ENCODE results near the gene HOGA1. TPM values are rescaled to one million over a fixed set of nuclear protein-coding genes. Genes with fewer than 3 reads are reported as not detected.
"Not testable (repeated sequence)": the region's sequence is repeated elsewhere in the genome, so short reads cannot be mapped to it uniquely, and the experiment has no call there.

Gene HOGA1
- total RNA-seq, 1 experiment from 2014 or later, result 1.4 TPM

- DNase-seq (ENCODE audit: extremely low read depth, low read depth), result peak; percentile 59
These were observed 30.6 kb upstream of the HOGA1 start for GRCh38 chr10:97553575-97554031.

- not testable (repeated sequence) for DNase-seq (ENCODE audit: extremely low read depth, low read depth)
These were observed 29.9 kb upstream of the HOGA1 start for GRCh38 chr10:97554336-97554735.

GRCh38 chr10:97555541-97555940, 28.6 kb upstream of the HOGA1 start:
- DNase-seq (ENCODE audit: extremely low read depth, low read depth), result not testable (repeated sequence)

DNA sequence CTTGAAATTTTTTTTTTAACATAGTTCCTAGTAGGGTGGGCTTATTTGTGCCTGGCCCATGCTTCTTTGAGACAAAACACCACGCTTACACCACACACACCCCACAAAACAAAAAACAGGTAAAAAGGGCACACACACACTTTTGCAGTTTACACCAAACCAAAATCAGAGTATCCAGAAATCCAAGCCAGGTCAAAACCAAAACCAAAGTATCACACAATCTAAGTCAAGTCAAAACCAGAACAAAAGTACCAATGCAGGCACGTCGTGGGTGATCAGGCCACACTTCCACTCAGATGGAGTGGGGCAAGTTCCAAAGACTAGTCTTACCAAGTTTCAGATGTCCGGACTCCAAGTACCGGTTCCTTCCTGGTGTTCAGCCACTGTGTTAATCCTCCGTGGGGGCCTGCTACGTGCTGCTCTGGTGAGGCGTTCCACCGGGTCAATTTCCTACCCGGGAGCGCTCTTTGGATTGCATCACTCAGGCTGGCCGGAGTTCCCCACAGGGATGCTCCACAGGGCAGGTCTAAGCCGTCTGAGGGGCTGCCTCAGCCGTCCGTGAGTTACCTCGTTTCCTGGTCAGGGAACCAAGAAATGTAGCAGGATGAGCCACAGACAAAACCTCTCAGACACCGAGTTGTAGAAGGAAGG, 23.3 kb upstream of the HOGA1 start:
- not testable (repeated sequence) for DNase-seq (ENCODE audit: extremely low read depth, low read depth)

DNA sequence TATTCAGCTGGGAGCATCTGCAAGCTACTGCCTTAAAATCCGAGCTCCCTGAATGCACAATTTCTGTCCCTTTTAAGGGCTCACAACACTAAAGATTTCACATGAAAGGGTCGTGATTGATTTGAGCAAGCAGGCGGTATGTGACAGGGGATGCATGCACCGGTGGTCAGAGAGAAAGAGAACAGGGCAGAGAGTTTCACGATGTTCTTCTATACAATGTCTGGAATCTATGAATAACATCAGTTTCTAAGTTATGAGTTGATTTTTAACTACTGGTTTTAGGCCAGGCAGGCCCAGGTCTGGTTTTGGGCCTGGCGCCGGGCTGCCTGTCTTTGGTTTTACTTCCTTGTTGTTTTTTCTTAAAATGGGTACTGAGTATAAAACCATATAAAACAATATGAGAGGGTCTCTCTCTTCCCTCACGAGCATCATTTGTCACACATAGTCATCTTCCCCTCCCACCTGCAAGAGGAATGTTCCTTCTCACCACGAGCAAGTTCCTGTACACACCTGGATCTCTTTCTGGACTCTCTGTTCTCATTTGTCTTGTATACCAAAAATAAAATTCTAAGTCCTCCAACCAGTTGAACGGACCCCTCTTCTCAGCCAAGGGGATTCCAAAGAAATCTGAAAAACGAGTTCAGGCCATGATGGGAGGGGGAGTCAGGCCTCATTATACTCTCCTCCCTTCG, 22.7 kb upstream of the HOGA1 start:
- not testable (repeated sequence) for DNase-seq (ENCODE audit: extremely low read depth, low read depth)

DNA sequence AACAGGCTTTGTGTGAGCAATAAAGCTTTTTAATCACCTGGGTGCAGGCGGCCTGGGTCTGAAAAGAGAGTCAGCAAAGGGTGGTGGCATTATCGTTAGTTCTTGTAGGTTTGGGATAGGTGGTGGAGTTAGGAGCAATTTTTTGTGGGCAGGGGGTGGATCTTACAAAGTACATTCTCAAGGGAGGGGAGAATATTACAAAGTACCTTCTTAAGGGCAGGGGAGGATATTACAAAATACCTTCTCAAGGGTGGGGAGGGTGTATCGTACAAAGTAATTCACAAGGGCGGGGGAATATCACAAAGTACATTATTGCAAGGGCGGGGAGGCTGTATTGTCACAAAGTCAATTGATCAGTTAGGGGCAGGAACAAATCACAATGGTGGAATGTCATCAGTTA, 21.9 kb upstream of the HOGA1 start:
- not testable (repeated sequence) for DNase-seq (ENCODE audit: extremely low read depth, low read depth)

DNA sequence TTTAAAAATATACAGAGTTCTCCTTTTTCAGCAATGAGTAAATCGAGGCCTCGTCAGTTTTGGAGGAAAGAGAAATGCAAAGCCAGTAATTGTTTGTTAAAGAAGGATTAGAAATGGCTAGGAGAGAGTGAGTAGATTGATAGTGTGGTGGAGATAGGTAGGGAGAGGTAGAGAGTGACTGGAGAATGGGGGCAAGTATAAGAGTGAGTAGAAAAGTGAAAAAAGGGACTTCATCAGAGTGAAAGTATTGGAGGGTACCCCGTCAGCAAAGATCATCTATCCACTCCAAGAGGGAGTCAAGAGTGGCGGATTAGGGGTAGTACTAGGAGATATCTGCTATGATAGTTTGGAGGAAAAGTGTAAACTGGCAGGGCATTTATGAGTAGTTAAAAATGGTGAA, 20.9 kb upstream of the HOGA1 start:
- DNase-seq (ENCODE audit: extremely low read depth, low read depth), result no peak

DNA sequence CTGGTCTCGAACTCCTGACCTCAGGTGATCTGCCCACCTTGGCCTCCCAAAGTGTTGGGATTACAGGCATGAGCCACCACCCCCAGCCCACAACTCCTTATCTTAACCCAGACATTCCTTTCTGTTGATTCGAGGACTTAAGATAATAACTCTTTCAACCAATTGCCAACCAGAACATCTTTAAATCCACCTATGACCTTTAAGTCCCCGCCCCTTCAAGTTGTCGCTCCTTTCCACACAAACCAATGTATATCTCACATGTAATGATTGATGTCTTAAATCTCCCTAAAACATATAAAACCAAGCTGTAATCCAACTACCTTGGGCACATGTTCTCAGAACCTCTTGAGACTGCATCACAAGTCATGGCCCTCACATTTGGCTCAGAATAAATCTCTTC, 19.4 kb upstream of the HOGA1 start:
- no peak for DNase-seq (ENCODE audit: extremely low read depth, low read depth)

- no peak for DNase-seq (ENCODE audit: extremely low read depth, low read depth)
These were observed 17.7 kb upstream of the HOGA1 start for GRCh38 chr10:97566336-97566996.

DNA sequence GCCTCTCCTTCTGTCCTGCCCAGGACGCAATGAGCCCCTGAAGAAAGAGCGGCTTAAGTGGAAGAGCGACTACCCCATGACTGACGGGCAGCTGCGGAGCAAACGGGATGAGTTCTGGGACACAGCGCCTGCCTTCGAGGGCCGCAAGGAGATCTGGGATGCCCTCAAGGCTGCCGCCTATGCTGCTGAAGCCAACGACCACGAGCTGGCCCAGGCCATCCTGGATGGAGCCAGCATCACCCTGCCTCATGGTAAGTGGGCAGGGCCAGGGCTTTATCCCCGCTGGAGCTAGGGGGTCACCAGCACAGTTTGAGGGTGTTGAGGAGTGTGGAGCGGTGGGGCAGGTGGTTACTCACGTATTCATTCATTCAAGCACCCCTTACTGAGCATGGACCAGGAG, 16.3 kb upstream of the HOGA1 start:
- DNase-seq (ENCODE audit: extremely low read depth, low read depth), result no peak

- DNase-seq (ENCODE audit: extremely low read depth, low read depth), result no peak
These were observed 13.9 kb upstream of the HOGA1 start for GRCh38 chr10:97570146-97570788.

GRCh38 chr10:97570789-97571471, 13.3 kb upstream of the HOGA1 start:
- no peak for DNase-seq (ENCODE audit: extremely low read depth, low read depth)

DNA sequence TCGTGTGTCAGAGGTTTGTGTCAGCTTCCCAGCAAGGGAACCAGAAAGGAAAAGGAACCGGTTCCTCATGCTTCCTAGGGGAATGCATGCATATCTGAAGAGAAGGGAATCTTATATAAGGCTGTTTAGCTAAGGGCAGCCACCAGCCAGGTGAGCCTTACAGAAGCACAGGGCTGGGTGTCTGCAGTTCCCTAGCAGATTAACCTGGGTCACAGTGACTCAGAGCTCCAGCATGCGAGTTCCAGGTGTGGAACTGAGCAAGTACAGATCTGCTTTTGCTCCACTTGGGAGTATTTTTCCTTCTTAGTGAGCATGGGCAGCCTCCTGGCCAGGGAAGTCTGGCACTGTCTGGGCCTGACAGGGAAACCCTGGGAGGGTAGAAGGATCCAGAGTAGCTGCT, 12.6 kb upstream of the HOGA1 start:
- no peak for DNase-seq (ENCODE audit: extremely low read depth, low read depth)

GRCh38 chr10:97572214-97572989, 11.8 kb upstream of the HOGA1 start, which contains the start of gene ANKRD2:
Gene ANKRD2 (plus strand): TSS chr10:97572779. CDS start chr10:97572789, 10 bp downstream.
- DNase-seq (ENCODE audit: extremely low read depth, low read depth), result peak; percentile 84

GRCh38 chr10:97573021-97573420, 11.2 kb upstream of the HOGA1 start:
- DNase-seq (ENCODE audit: extremely low read depth, low read depth), result no peak

DNA sequence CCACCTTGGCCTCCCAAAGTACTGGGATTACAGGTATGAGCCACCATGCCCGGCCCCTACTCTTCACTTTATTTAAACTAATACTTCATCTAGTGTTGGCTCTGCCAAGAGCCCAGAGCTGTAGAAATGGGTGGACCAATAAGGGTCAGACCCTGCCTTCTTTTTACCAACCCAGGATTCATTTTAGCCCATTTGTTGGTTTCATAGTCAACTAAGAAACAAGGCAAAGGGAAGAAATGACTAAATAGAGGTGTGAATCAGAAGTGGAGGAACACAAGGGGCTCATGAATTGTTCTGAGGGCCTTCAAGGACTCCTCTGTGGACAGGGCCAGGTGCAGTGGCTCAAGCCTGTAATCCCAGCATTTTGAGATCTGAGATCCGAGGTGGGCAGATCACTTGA, 10.5 kb upstream of the HOGA1 start:
- DNase-seq (ENCODE audit: extremely low read depth, low read depth), result no peak

- peak; percentile 94 for DNase-seq (ENCODE audit: extremely low read depth, low read depth)
These were observed 9.6 kb upstream of the HOGA1 start for GRCh38 chr10:97574374-97575126.

GRCh38 chr10:97575127-97575668, 9.0 kb upstream of the HOGA1 start:
- no peak for DNase-seq (ENCODE audit: extremely low read depth, low read depth)

DNA sequence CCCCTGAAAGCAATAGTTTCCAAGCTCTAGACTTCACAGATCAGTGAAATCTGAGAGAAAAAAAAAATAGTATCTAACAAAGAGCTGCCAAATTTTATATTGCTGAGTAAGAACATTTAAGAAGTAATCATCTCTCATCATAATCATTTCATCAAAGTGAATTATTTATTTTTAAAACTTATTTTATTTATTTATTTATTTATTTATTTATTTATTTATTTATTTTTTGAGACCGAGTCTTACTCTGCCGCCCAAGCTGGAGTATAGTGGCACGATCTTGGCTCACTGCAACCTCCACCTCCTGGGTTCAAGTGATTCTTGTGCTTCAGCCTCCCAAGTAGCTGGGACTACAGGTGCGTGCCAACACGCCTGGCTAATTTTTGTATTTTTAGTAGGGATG, 7.7 kb upstream of the HOGA1 start:
- not testable (repeated sequence) for DNase-seq (ENCODE audit: extremely low read depth, low read depth)
